K562 (cell line): ENCODE data around the gene TRIM27. TPM values are rescaled to one million over a fixed set of nuclear protein-coding genes. Genes with fewer than 3 reads are reported as not detected.

Experiments used
- ASH1L ChIP-seq: fragments of 450-650 bp; IDR thresholded peaks from 2 replicates; pipeline ENCODE4 v1.6.1; 2018; ENCODE audit warnings: borderline replicate concordance, mild to moderate bottlenecking, low read depth; ENCODE audit not compliant: partially characterized antibody
- CBX1 ChIP-seq: sonication (generic); IDR thresholded peaks from 2 replicates; pipeline ENCODE4 v1.6.1; 2016; ENCODE audit warnings: antibody characterized with exemption, low read depth, mild to moderate bottlenecking
- GTF3C2 ChIP-seq: IDR thresholded peaks from 3 replicates; pipeline ENCODE4 v1.6.1; 2011; ENCODE audit warnings: borderline replicate concordance, mild to moderate bottlenecking, moderate library complexity; ENCODE audit not compliant: insufficient read length; ENCODE audit errors: extremely low read depth
- KDM2B ChIP-seq: fragments of 250-450 bp; sonication (Bioruptor Pico); IDR thresholded peaks from 2 replicates; pipeline ENCODE4 v1.8.0; 2021; ENCODE audit warnings: mild to moderate bottlenecking, moderate library complexity
- LEF1 ChIP-seq: fragments of 450-650 bp; IDR thresholded peaks from 2 replicates; pipeline ENCODE4 v1.6.1; 2016; ENCODE audit warnings: mild to moderate bottlenecking
- MBD2 ChIP-seq: sonication (generic); IDR thresholded peaks from 2 replicates; pipeline ENCODE4 v1.6.1; 2016; ENCODE audit warnings: low read depth, borderline replicate concordance
- NCOA4 ChIP-seq: fragments of 450-650 bp; IDR thresholded peaks from 2 replicates; pipeline ENCODE4 v1.6.1; 2018; ENCODE audit warnings: mild to moderate bottlenecking; ENCODE audit not compliant: partially characterized antibody
- NFRKB ChIP-seq: fragments of 450-650 bp; IDR thresholded peaks from 2 replicates; pipeline ENCODE4 v1.6.1; 2016; ENCODE audit warnings: low read depth
- NFYB ChIP-seq: IDR thresholded peaks from 2 replicates; pipeline ENCODE4 v1.6.1; 2011; ENCODE audit warnings: mild to moderate bottlenecking, moderate library complexity; ENCODE audit not compliant: insufficient read length; ENCODE audit errors: extremely low read depth
- NR3C1 ChIP-seq: sonication (generic); formaldehyde crosslinking; IDR thresholded peaks from 2 replicates; pipeline ENCODE4 v1.8.1; 2022; ENCODE audit warnings: missing genetic modification reagents
- PATZ1 ChIP-seq: fragments of 250-450 bp; sonication (Bioruptor Pico); IDR thresholded peaks from 2 replicates; pipeline ENCODE4 v1.5.0; 2020; ENCODE audit warnings: mild to moderate bottlenecking, borderline replicate concordance
- PHF21A ChIP-seq: fragments of 450-650 bp; IDR thresholded peaks from 2 replicates; pipeline ENCODE4 v1.6.1; 2017; ENCODE audit warnings: low read depth, borderline replicate concordance
- POLR2AphosphoS5 ChIP-seq: IDR thresholded peaks from 2 replicates; pipeline ENCODE4 v1.6.1; 2011; ENCODE audit warnings: mild to moderate bottlenecking, low read depth, low read length, moderate library complexity; ENCODE audit not compliant: control insufficient read depth, insufficient read depth
- PRMT5 ChIP-seq: sonication (generic); formaldehyde crosslinking; IDR thresholded peaks from 2 replicates; pipeline ENCODE4 v1.5.0; 2020; ENCODE audit warnings: missing genetic modification reagents
- PURB ChIP-seq: sonication (generic); formaldehyde crosslinking; IDR thresholded peaks from 2 replicates; pipeline ENCODE4 v1.9.0; 2021; ENCODE audit warnings: low read depth, mild to moderate bottlenecking, missing genetic modification reagents
- RNF2 ChIP-seq: sonication (generic); IDR thresholded peaks from 2 replicates; pipeline ENCODE4 v1.6.1; 2016
- SAFB ChIP-seq: fragments of 200-400 bp; formaldehyde crosslinking; IDR thresholded peaks from 2 replicates; pipeline ENCODE4 v1.6.1; 2017; ENCODE audit warnings: low read depth, low read length, borderline replicate concordance
- SLC30A9 ChIP-seq: fragments of 250-450 bp; sonication (Bioruptor Pico); IDR thresholded peaks from 2 replicates; pipeline ENCODE4 v1.8.0; 2022; ENCODE audit warnings: mild to moderate bottlenecking, moderate library complexity
- XRCC3 ChIP-seq: fragments of 450-650 bp; IDR thresholded peaks from 2 replicates; pipeline ENCODE4 v1.6.1; 2017; ENCODE audit warnings: mild to moderate bottlenecking, moderate library complexity
- YBX1 ChIP-seq: fragments of 450-650 bp; IDR thresholded peaks from 2 replicates; pipeline ENCODE4 v1.7.1; 2016; ENCODE audit warnings: mild to moderate bottlenecking
- ZBED1 ChIP-seq: IDR thresholded peaks from 2 replicates; pipeline ENCODE4 v1.6.1; 2014
- ZKSCAN1 ChIP-seq: fragments of 150-350 bp; IDR thresholded peaks from 2 replicates; pipeline ENCODE4 v1.6.1; 2016; ENCODE audit warnings: low read depth, low read length
- ZNF224 ChIP-seq: sonication (generic); formaldehyde crosslinking; IDR thresholded peaks from 2 replicates; pipeline ENCODE4 v1.8.0; 2022; ENCODE audit warnings: mild to moderate bottlenecking, missing genetic modification reagents
- polyA plus RNA-seq, 8 experiments: library from polyadenylated mRNA; depleted of rRNA in 4 of 8; stranded (reverse) in 5 of 8; unstranded in 3 of 8; fragments of >200 nt; fragmentation: Nextera tagmentation in 2 of 8; fragmentation: Illumina TruSeq in 1 of 8; extraction: Ambion mirVana in 2 of 8; extraction: Trizol in 1 of 8; gene quantifications; 2 replicates each; pipeline versions ENCODE4 v1.2.1 to v1.2.3, GENCODE V29; 2011 to 2014; ENCODE audit warnings: inconsistent platforms in 1 of 8, missing spikeins in 1 of 8
- total RNA-seq, 7 experiments: library from RNA; depleted of rRNA in 6 of 7; stranded (reverse); fragments of >200 nt in 6 of 7; fragmentation: Illumina TruSeq in 2 of 7; extraction: Trizol in 2 of 7; gene quantifications; 2 replicates each; pipeline versions ENCODE4 v1.2.1 to v1.2.3, GENCODE V29; 2011 to 2021; ENCODE audit warnings: low replicate concordance in 1 of 7
- TF ChIP-seq, protein P1 (sequence below): fragments of 250-450 bp; sonication (Bioruptor Pico); IDR thresholded peaks from 2 replicates; pipeline ENCODE4 v1.8.0; 2021; ENCODE audit warnings: moderate library complexity, mild to moderate bottlenecking, inconsistent platforms

Gene TRIM27
- total and polyA plus RNA-seq, 9 of the 15 experiments (the other 6 are each of a cell fraction or from before 2014, with no cell fraction given): 37.7 to 235 (median 122) TPM

- TF ChIP-seq LEF1 (peak; percentile 52; the same call in 1 of the 2 replicates), NR3C1 (no peak), SLC30A9 (CRISPR knock-in tag) (no peak), RNF2 (peak; percentile 68; the same call in 1 of the 2 replicates), PURB (CRISPR knock-in tag) (no peak), ZKSCAN1 (peak; percentile 65; the same call in 1 of the 2 replicates), KDM2B (CRISPR knock-in tag) (0 out of 2 replicates have a peak, but pooled peaks have one; percentile 39), PRMT5 (no peak), ZNF224 (CRISPR knock-in tag) (no peak), NFRKB (peak; percentile 81; the same call in 1 of the 2 replicates), CBX1 (0 out of 2 replicates have a peak, but pooled peaks have one; percentile 48), PATZ1 (CRISPR knock-in tag) (no peak), POLR2AphosphoS5 (no peak), PHF21A (no peak; the same call in 1 of the 2 replicates), ASH1L (no peak), MBD2 (no peak; the same call in 1 of the 2 replicates), GTF3C2 (peak; percentile 95), SAFB (no peak), YBX1 (no peak), XRCC3 (no peak), ZBED1 (no peak), NFYB (no peak), NCOA4 (no peak)
- TF ChIP-seq, protein P1, sequence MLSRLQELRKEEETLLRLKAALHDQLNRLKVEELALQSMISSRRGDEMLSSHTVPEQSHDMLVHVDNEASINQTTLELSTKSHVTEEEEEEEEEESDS (CRISPR knock-in tag): no peak
These were observed 42.6 kb downstream of the TRIM27 start (continued) for GRCh38 chr6:28880894-28881780.
